Measurements from ENCODE around the gene C6orf62.
"Not testable (repeated sequence)": the region's sequence is repeated elsewhere in the genome, so short reads cannot be mapped to it uniquely, and the experiment has no call there.

Gene C6orf62

DNA sequence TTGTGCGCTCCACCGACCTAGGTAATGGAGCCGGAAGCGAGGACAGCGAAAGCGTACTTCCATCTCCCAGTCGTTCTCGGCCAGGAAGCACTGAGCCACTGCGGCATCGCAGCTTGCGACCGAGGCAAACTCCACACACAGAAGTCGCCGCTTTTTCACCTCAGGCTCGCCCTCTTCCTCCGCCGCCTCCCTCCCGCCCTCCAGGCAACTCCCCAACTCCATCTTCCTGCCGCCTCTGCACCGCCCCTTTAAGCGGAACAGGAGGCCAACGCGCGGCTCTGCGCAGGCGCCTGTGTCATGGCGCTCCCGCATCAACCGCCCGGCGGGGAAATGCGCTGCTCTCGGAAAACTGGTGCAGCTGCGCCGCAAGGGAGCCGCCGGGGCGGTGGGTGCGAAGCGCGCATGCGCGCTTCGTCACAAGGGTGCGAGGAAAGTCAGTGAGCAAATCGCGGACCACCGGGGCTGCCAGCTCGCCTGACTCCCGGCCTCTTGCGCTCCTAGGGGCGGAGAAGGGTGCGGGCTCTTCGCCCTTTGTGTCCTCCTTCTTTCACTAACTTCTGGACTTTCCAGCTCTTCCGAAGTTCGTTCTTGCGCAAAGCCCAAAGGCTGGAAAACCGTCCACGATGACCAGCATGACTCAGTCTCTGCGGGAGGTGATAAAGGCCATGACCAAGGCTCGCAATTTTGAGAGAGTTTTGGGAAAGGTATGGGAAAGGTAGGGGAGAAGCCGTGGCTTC lies 52.1 kb downstream of the C6orf62 start, which contains the start of the genes ACOT13 and TDP2:
Gene ACOT13 (plus strand): TSS at position 437 of the 737 bp plus-strand sequence. CDS start 187 bp downstream, at position 624.
Gene TDP2 (minus strand): TSS at position 259 of the 737 bp plus-strand sequence. CDS start 37 bp downstream, at position 222.
- DNase-seq: peak; percentile 98

DNA sequence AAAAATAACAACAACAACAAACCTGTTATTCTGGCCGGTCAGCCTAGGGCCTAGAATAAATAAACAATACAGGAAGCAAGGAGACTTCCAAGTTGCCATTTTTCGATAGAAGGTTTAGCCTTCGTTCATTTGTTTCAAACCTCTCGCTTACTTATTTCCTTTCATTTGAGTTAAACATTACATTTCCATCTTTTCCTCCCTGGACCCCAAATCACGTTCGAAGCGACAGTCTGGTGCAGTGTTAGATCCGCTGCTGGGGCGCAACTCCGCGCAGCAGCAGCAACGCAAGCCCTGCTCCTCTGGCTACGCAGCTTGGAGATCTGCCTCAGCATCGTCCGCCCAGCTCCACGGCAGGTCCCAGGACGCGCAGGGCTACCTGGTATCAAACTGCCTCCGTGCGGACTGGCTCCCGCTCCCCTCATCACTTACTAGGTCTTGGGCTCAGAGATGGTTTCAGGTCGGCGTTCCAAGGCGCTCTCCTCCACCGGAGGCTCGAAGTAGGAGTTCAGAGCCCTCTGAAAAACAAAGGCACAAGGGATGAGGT lies 52.8 kb downstream of the C6orf62 start:
- DNase-seq: peak; percentile 54

DNA sequence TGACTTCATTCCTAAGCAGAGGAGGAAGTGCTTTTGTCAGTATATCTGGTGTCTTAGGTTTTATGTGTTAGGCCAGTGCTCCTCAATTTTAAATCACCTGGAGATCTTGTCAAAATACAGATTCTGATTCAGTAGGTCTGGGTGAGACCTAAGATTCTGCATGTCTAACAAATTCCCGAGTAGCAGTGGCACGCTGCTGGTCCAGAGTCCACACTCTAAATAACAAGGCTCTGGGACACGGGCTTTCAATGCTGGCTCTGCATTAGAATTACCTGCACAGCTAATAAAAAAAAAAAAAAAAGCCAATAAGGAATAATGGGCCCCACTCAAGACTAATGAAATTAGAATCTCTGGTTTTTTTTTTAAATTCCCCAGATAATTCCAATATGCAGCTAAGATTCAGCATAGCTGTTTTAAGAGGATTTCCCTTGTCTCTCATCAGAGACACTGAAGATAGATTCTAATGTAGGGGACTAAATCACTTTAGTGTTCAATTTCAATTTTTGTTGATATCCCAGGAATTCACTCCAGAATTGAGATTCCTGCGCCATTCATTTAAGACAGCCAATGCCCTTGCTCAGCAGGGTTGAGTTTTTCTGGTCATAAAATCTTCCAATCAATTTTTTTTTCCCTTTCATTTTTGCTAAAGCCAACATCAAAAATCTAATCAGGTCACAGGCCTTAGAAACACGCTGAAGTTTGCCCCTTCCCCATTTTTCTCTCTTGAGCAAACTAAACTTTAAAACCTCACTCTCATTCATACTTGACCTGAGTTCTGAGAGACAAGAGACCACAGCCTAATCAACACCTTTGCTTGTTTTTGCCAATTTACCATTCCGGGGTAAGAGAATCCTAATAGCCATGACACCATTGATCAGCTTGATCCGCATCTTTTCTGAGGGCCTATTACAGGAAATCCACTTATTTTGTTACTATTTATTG lies 54.6 kb downstream of the C6orf62 start:
- DNase-seq: no peak

DNA sequence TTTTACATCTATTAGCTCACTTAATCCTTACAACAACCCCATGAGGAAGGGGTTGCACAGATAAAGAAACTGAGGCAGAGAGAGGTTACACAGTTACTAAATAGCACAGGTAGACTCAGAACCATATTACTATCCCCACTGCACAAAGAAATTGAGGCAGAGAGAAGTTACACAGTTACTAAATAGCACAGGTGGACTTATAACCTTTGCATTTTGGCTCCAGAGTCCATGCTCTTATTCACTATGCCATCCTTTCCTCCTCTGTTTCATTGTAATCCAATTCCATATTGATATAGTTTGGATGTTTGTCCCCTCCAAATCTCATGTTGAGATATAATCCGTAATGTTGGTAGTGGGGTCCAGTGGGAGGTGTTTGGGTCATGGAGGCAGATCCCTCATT lies 55.8 kb downstream of the C6orf62 start:
- DNase-seq: no peak

DNA sequence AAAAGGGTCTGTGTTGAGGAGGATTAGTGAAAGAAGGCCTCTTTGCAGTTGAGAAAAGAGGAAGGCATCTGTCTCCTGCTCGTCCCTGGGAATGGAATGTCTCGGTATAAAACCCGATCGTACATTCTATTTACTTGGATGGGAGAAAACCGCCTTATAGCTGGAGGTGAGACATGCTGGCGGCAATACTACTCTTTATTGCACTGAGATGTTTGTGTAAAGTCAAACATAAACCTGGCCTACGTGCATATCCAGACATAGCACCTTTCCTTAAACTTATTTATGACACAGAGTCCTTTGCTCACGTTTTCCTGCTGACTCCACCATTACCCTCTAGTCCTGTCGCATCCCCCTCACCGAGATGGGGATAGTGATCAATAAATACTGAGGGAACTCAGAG lies 56.7 kb downstream of the C6orf62 start:
- no peak for DNase-seq

DNA sequence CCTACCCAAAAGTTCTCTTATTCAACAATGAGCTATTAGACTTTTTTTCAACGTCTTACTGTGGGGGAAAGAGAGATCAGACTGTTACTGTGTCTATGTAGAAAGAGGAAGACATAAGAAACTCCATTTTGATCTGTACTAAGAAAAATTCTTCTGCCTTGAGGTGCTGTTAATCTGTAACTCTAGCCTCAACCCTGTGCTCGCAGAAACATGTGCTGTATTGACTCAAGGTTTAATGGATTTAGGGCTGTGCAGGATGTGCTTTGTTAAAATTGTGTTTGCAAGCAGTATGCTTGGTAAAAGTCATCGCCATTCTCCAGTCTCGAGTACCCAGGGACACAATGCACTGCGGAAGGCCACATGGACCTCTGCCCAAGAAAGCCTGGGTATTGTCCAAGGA lies 57.2 kb downstream of the C6orf62 start:
- not testable (repeated sequence) for DNase-seq

DNA sequence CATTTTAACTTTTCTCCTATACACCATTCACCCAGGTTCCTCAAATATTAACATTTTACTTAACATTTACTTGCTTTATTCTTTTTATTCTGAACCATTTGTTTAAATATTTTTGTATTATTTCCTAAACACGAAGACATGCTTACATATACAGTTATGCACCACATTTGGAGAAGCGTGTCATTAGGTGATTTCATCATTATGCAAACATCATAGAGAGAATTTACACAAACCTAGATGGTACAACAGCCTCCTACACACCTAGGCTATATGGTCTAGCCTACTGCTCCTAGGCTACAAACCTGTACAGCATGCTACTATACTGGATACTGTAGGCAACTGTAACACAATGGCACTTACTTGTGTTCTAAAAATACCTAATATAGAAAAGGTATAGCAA lies 58.8 kb downstream of the C6orf62 start:
- no peak for DNase-seq

DNA sequence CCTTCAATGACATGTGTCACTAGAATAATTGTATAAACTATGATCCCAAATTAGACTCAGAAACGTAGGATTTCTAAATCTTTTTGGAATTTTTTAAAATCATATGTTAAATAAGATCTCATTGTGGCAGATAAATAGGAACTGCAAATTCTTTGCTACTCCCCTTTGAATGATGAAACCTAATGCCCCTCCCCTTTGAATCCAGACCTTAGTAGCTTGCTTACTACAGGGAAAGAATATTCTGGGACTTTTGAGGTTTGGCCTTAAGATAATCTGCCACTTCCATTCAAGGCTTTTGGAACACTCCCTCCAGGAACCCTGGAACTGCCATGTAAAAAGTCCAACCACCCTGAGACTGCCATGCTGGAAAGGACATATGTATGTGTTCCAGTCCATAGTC lies 59.4 kb downstream of the C6orf62 start:
- DNase-seq: no peak

DNA sequence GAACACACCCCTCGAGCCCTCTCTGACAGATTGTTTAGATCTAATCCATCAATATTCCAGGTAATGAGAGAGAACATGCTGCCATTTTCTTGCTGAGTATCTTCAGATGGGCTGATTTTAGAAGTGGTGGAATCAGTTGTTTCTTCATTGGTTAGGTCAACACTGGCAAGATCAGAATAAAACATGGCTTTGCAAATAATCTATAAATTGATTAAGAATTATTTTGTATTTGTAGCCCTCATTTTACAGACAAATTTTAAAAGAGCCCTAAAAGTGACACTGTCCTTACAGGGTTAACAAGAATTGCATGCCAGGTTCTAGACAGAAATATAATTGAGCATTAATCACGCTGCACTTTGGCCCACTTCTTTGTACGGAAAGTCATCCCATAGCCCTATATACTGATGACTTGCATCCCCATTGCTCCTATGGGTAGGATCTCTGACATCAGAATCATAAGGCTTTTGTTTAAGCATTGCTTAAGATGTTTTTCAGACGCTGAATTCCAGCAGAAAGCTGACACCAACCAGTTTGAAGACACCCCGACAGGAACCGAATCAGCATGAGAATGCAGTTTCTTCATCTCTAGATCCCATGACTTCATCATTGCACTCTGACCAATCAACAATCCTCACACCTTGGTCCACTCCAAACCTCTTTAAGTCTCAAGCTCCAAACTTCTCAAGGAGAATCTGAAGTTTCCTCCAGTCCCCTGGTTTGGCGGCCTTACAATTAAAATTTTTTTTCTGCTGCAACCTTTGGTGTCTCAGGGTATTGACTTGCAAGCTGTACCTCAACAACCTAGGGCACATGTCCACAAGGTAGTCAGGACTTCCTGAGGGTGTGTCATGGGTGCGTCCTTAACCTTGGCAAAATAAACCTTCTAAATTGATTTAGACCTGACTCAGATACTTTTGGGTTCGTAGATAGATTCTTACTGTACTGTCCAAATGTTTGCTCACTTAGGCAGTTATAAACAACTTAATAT lies 60.1 kb downstream of the C6orf62 start:
- no peak for DNase-seq

DNA sequence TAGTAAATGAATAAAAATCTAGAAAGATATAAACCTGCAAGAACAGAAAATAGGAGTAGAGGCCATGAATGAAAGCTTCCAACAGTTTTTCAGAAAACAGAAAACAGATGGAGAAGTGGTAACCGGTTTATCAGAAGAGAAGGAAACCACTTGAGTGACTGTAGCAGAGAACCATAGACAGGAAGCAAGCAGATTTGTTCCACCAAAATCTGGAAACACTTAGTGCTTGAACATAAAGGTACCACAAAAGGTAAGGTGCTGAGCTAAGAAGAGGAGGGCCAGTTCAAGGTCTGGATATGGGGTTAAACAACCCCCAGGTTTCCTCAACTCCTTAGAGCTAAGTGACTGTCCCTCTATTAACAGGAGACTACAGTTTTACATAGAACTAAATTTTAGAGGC lies 63.7 kb downstream of the C6orf62 start:
- DNase-seq: no peak
